GM21360 (cell line): ENCODE measurements around the gene DCLRE1A.

ENCODE experiments used
- ATAC-seq: cut with Tn5 transposase; IDR thresholded peaks from one replicate; pipeline ENCODE4 v1.9.1; 2021; ENCODE audit warnings: mild to moderate bottlenecking, moderate library complexity; ENCODE audit not compliant: unreplicated experiment

Gene DCLRE1A

DNA sequence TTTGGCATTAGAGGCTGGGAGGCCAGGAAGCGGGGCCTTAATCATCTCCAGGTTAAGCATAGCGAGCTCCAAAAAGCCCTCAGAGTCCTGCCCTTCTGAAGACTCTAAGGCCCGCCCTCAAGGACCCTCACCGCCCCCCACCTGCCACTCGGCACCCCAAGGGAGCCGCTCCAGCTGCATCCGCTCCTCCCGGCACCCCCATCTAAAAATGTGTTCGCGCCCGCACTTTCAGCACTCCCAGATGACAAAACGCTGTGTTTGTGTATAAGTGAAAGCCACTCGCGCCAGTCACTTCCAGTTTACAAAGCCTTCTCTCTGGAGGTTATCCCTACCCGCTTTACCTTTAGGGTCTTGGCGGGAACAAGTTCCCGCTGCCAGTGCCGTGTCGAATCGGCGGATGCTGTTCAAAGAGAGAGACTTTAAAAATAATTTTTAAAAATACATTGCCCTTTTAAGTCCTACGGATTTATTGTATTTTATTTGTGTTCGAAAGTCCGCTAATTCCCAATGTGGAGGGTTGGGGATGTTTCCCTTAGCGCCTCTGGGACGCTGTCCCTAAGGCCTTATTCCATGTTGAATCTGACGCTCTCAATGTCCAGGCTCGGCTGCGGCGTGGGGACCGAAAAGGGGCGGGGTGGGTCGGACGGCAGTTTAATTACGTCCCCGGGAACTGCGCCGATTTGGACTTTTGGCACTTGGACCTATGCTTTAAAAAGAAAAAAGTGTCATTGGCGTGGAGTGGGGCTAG, at the start of gene DCLRE1A, which contains the start of gene NHLRC2:
TSS of gene DCLRE1A (minus strand) at position 70 of the 748 bp plus-strand sequence. CDS start 900 bp downstream, outside the sequence.
TSS of gene NHLRC2 (plus strand) at position 649 of the 748 bp plus-strand sequence. CDS start 212 bp downstream, outside the sequence.
- ATAC-seq: peak; percentile 35

DNA sequence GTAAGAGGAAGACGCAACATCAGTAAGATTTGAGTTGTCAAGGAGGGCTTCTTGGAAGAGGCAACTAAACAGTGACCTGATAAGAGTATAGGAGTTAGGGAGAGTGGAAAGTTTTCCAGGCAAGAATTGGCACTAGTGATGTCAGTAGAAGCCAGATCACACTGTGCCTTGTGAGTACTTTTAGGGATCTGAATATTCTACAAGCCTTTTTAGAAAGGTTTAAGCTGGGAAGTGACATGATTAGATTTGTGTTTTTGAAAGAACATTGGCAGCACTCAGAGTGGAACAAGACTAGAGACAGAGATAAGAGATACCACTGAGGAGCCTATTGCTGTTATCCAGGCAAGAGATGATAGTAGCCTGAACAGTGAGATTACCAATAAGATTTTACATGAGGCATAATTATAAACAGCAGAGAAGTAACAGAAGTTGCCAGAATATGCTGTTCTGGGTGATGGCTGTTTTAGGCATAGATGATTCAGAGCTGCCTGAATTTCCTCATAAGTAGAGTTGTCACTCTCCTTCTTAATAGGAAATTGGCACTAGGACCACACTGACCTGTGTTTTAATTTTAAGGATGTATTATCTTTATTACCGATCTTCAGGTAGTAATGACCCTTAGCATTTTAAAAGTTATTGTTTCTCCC, 46.2 kb upstream of the DCLRE1A start:
- ATAC-seq: no peak

DNA sequence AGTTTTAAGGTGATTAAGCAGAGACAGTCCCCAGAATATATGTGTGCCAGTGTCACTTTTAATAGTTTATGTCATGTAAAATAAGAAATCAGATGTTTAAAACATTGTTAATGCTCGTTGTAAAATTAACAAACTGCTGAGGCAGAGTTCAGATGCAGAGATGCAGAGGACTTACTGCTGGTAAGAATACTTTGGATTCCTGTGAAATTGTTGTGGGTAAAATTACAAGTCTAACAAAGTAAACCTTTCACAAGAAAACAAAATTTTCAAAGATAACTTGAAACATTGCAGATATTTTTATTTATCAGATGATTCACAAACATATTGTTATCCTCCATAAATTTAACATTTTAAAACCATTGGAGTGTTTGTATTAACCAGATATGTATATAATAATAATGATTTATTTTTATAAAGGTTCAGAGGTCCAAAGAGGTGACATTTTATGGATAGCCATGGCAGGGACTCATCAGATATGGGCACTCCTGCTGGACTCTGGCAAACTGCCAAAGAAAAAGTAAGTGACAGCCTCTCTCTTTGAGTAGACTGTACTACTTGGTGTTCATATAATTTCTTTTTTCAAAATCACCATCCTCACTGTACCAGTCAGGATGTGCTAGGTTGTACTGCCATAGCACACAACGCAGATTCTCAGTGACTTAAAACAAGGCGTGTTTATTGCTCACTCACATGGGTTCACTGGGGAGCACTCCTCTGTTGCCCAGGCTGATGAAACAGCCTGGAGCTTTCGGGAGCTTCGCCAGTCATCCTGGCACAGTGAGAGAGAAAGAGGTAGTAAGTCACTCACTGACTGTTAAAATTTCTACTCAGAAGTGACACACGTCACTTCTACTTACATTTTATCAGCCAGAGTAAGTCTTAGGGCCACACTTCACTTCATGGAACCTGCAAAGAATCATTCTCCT, 44.1 kb upstream of the DCLRE1A start:
- no peak for ATAC-seq

DNA sequence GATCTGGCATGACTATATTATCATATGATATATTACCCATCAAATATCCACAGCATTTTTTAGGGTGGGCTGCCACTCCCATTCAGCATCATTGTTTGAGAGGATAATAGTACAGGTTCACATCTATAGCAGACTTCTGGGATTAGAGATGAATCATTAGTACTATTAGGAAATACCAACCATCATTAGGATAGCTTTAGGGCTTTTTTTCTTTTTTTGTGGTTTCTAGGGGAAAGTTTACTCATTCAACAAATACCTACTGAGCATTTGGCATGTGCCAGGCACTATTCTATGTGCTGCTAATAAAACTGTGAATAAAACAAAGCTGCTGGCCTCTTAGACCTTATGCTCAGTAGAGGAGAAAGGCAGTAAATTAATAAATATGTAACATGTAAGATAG, 41.1 kb upstream of the DCLRE1A start:
- ATAC-seq: no peak

DNA sequence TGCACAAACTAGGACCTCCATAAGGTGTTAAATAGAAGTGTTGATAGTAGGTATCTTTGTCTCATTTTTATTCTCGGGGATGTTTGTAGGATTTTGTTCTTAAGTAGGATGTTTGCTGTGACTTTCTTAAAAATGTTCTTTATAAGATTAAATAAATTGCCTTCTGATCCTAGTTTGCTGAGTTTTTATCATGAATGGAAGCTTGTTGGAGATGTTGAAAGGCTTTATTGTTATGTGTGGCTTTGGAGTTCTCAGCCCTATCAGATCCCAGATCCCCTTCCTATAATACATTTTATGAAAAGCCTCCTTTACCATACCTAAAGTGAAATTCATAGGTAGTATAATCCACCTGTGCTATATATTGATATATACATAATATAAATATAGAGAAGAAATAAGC, 40.7 kb upstream of the DCLRE1A start:
- no peak for ATAC-seq

DNA sequence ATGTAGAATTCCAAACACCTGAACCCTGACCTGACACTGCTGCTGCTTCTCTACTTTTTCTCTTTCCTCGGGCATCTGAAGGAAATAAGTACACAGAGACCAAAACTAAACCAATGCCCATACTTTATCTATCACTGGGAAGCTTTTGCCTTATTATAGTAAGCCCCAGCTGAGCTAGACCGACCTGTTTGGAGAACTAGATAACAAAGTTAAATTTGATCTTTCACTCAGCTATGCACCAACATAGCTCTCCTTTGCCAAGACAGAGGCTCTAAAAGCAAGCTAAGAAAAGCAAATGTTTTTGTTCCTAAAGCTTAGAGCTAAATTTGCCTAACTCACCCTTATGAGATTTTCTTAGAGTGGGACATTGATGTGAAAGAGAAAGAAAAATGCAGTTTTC, 39.7 kb upstream of the DCLRE1A start:
- ATAC-seq: no peak

DNA sequence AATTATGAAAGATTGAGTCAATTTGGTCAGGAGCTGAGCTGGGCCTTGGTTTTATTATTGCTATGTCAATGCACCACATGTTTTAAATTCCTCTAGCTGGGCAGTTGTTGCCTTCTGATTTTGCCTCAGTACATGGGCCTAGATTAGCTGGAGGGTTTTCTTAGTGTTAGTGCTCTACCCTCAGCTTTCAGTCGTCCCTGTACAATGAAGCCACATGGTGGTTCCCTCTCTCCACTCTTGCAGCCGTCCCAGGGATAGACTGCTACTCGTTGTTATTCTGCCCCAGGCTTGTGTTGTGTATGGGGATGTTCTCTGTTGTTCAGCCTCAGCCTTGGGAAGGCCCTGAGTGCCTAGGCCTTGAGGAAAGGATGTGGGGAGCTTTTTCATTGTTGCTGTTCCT, 37.6 kb upstream of the DCLRE1A start:
- no peak for ATAC-seq

DNA sequence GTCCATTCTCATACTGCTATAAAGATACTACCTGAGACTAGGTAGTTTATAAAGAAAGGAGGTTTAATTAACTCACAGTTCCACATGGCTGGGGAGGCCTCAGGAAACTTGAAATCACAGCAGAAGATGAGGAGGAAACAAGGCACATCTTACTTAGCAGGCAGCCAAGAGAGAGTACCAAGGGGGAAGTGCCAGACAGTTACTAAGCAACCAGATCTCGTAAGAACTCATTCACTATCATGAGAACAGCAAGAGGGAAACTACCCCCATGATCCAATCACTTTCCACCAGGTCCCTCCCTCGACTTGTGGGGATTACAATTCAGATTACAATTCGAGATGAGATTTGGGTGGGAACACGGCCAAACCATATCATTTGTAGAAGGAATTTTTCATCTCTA, 36.9 kb upstream of the DCLRE1A start:
- ATAC-seq: no peak

DNA sequence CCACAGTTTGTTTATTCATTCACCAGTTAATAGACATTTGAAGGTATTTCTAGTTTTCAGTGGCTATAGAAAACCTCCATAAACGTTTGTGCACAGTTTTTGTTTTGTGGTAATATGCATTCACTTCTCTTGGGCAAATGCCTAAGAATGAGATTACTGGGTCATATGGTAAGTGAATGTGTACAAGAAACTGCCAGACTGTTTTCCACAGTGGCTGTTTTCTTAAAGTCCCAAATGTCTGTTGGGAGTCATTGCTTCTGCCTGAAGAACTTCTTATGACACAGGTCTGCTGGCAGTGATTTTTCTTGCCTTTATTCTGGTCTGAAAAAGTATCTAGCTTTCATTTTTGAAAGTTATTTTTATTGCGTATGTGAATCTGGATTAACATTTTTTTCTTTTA, 36.0 kb upstream of the DCLRE1A start:
- no peak for ATAC-seq

DNA sequence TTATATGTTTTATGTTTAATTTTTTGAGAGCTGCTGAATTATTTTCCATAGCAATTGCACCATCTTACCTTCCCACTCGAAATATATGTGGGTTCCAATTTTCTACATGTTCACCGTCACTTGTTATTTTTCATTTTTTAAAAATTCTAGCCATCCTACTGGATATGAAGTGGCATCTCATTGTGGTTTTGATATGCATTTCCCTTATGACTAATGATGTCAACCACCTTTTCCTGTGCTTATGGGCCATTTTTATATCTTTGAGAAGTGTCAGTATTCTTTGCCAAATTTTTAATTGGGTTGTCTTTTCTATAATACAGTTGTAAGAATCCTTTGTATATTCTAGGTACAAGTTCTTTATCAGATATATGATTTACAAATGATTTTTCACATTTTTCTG, 28.4 kb upstream of the DCLRE1A start:
- ATAC-seq: no peak

DNA sequence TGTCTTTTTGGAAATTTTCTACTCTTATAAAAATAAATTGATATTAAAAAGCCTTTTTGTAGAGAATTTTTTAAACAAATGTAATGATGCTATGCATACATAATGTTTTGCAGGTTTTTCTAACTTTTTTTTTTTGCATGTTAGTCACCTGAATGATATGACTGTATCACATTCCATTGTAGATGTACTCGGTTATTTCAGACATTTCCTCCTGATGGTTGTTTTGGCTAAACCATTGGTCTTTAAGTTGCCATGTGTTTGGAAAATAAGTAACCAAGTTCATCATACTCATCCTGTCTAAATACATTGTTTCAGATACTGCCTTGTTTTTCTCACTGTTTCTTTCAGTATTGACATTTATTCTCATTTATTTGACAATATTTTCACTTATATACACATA, 26.4 kb upstream of the DCLRE1A start:
- ATAC-seq: no peak

DNA sequence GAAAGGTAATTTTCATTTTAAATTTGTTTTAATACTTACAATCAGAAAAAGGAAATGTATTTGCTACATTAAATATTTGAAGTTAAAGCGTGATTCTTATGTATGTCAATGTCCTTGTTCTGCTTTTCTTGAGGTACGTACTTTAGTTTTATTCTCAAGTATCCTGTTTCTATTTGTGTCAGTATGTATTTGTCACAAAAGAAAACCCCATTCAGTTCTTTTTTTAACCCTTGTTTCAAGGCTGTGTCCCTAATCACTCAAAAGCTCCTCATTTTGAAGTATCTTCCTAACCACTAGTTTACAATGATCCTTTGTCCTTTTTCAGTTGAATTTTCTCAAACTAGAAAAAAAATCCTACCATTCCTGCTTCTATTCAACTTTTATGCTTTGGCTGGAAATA, 25.8 kb upstream of the DCLRE1A start:
- ATAC-seq: peak; percentile 87

DNA sequence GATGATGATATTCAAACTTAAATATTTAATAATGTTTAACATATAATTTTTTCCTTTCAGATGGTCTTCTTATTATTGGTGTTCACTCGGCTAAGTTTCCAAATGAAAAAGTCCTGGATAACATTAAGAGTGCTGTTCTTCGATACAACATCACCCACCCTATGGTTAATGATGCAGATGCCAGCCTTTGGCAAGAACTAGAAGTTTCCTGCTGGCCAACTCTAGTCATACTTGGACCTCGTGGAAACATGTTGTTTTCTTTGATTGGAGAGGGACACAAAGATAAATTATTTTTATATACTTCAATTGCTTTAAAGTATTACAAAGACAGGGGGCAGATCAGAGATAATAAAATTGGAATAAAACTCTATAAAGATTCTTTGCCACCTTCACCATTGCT, 22.6 kb upstream of the DCLRE1A start:
- no peak for ATAC-seq

DNA sequence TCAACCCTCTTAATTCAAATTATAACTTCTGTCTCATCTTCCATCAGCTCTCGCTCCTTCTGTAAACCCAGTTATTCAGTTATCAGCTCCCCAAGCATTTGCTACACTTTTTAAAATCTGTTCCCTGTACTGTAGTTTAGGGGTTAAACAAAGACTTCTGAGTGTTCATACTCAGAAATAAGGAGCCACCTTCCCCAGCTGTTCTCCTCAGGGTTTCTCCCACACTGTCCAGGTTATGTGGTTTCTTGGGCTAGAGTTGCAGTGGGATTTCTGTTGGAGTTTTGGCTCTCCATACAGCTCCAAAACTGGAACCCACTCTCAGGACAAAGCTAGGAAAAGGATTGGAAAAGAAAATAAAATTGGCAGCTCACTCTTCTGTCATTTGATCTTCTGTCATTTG, 21.3 kb upstream of the DCLRE1A start:
- ATAC-seq: no peak

DNA sequence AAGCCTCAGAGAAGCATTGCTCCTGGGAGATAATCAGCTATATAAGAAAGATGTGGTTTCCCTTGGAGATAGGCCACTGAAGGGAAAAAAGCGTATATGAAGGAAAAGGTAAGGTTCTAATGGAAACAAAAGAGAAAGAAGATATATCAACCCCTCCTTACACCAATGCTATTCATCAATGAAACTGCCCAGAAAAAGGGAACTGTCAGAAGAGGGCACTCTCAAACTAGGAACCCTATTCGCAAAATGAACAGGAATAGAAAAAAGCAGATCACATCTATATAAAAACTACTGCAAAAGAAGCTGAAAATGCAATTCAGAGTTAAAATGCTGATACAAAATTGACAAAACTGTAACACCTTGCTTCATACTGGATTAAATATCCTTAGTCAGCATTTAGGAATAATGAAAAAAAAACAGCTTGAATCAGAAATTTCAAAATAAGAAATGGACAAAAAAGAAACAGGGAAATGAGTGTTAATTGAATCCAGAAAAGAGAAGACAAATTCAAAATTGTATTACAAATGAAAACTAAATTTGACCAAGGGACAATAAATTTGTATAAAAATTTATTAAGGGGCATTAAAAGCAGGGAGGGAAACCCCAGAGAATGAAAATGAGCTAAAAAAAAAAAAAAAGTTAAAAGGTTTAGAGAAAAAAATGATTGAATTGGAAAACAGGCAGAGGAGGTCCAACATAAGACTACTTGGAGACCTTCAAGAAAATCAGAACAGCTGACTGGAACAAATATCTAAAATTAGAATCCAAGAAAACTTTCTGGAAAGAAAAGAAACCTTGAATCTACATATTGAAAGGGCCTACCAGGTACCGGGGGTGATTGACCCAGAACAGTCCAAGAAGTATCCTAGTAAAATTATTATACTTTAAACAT, 18.5 kb upstream of the DCLRE1A start:
- no peak for ATAC-seq

DNA sequence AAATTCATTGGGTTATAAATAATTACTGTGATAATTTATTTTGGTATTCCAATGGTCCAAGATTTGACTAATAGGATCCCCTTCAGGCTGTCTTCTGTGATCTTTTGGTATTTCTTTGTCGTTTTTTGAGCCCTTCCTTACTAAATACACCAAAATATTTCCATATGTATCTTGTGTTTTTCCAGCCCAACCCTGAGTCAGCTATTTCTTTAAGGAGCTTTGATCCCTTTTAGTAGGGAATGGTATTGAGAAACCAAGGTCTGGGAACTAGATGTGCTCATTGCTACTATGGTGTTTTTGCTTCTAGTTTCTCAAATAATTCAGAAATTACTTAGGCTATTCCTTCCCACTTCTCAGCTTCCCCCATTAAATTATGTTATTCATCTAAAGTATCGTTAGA, 15.9 kb upstream of the DCLRE1A start:
- ATAC-seq: no peak

DNA sequence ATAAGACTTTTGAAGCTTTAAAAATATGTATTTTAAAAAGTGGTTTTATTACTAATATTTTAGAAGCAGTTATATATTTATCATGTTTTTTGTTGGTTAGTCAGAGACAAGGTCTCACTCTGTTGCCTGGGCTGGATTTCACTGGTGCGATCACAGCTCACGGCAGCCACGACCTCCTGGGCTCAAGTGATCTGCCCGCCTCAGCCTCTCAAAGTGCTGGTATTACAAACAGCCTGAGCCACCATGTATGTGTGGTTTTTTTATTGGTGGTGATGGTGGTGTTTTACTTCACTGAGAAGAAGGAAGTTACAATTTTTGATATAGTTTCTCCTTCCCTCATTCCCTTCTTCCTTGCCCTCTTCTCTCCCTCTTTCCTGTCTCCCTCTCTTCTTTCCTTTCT, 14.0 kb upstream of the DCLRE1A start:
- ATAC-seq: no peak

DNA sequence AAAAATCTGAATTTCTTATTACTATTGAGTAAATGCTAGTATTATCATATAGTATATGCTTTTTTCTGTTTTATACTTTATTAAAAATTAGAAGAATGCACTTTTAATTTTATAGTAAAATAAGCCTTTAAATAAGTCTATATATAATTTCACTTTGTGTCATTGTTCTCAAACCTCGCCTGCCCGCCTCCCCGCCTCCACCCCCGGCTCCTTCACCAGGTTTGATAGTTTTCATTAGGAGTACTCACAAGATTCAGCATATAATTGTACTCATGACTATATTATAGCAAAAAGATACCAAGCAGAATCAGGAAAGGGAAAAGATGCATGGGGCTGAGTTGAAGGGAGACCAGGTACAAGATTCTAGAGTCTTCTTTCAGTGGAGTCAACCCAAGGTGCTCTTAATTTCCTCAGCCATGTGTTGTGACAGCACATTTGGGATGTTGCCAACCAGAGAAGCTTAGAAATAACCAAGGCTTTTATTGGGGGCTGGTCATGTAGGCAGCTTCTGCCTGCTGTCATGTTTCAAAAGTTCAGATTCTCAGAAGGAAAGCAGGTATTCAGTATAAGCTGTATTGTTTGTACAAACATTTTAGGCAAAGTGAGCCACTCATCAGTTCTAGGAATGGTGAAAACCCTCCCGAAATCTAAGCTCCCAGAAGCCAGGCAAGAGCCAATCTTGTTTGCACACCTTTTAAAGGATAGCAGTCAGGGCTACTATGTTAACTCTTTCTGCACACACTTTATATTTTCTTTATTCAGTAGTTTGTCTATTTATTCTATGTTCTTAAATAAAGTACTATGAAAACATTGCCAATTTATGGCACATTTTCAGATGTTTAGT, 12.9 kb upstream of the DCLRE1A start:
- ATAC-seq: no peak

DNA sequence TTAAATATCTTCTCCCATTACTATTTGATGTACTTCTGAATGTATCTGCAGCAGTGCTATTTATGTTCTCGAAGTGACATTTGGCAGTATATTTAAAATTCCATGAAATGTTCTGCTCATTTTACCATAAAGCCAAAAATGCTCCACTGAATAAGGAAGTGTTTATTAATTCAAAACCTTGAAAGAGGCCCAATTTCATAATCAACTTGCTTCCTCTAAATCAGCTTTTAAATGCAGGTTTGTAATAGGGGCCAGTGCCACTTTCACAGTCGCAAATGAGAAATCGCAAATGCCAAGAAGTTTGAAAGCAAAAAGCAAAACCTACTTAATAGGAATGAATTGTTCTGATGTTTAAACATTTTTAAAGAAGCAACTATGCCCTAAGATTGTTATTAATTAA, 12.0 kb upstream of the DCLRE1A start:
- no peak for ATAC-seq

DNA sequence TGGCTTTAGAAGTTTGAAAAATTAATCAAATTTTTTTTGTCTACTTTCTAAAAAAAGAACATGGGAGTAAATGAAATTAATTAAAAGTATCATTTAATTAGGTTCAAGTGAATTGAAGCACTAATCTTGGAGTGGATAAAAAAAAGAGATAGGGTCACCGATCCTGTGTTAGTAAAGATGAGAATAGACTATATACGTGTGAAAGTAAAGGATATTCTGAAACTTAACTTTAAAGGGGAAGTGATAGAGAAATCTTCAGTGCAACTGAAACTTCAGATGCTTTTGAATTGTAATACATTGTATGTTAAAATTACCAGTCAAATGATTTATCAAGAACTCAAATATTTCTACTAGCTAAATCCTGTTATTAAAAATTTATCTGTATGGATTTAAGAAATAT, 5.4 kb upstream of the DCLRE1A start:
- ATAC-seq: peak; percentile 39
